ENCODE measurements around the gene GPAT2. TPM values are rescaled to one million over a fixed set of nuclear protein-coding genes. Genes with fewer than 3 reads are reported as not detected.
"Not testable (repeated sequence)": the region's sequence is repeated elsewhere in the genome, so short reads cannot be mapped to it uniquely, and the experiment has no call there.

The GPAT2 gene
- total RNA-seq, 2 donors from 2014 or later: 2.7 to 28.2 TPM

DNA sequence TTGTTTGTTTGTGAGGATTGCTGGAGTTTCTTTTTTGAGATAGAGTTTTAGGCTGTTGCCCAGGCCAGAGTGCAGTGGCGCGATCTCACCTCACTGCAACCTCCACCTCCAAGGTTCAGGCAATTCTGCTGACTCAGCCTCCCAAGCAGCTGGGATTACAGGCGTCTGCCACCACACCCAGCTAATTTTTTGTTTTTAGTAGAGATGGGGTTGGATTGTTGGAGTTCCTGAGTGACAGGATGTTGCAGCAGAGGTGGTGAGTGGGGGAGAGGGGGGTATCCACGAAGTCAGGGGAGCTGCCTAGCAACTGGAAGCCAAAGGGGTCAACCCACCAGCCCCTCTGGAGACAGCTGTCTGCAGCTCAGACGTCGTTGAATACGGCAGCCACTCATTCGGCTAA, 35.2 kb upstream of the GPAT2 start:
- ATAC-seq (replicated peaks); H3K9me3 Mint-ChIP-seq; H3K27ac Mint-ChIP-seq; H3K4me1 Mint-ChIP-seq; H3K36me3 Mint-ChIP-seq (ENCODE audit: low read depth); H3K4me3 Mint-ChIP-seq; H3K27me3 Mint-ChIP-seq: not testable (repeated sequence)

DNA sequence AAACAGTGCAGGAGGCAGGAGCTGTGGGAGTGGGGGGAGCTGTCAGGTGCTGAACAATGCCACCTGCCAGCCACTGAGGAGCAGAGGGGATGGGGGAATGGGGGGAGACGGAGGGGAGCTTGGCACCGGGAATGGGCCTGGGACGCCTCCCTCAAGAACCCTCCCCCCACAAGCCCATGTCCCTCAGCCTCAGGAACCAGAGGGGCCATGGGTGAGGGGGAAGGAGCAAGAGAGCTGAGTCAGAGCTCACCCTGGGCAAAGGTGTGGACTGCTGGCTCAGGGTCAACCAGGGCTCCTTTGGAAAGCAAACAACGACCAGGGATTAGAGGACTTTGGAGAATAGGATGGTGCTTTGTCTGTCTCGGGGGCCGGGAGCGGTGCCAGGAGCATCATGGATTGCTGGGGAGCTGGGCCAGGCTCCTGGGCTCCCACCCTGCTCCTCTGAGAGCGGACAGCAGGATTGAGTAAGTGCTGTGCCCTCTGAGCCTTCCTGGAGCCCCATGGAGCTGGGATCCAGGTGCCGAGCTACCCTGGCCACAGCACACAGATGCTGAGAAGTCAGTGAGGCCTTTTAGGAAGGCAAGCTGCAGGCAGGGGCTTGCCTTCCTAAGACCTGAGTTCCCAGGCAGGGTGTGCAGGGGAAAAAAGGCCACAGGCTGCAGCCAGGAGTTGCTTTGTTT, 33.3 kb upstream of the GPAT2 start:
- not testable (repeated sequence) for H3K9me3 Mint-ChIP-seq; ATAC-seq (replicated peaks); H3K4me3 Mint-ChIP-seq; H3K27me3 Mint-ChIP-seq; H3K4me1 Mint-ChIP-seq; H3K36me3 Mint-ChIP-seq (ENCODE audit: low read depth)
- H3K27ac Mint-ChIP-seq: peak overlapping the region; percentile 9

DNA sequence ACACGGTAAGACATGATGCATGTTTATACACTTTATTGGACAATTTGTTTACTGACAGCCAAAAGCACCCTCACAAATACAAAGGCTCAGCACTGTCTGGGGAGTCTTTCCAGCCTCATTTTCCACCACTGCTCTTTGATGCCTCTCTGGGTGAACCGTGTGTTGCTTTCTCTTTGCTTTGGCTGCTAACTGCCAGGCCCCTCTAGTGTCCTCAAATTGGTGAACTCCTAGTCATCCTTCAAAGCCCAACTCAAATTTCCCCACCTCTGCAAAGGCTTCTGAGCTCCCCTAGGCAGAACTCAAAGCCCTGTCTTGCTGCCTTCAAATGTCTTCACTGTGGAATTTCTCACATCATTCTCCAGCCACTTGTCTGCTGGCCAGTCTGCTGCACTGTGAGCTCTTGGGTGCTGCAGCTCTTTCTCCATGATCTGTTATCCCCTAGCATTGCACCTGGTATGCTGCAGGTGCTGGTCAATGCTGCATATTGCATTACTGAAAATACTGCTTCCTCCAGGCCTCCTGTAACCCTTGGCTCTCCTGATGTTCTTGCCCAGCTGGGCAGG, 32.5 kb upstream of the GPAT2 start:
- not testable (repeated sequence) for ATAC-seq (replicated peaks); H3K9me3 Mint-ChIP-seq; H3K27me3 Mint-ChIP-seq; H3K36me3 Mint-ChIP-seq (ENCODE audit: low read depth); H3K4me3 Mint-ChIP-seq; H3K4me1 Mint-ChIP-seq
- H3K27ac Mint-ChIP-seq: peak overlapping the region; percentile 9

DNA sequence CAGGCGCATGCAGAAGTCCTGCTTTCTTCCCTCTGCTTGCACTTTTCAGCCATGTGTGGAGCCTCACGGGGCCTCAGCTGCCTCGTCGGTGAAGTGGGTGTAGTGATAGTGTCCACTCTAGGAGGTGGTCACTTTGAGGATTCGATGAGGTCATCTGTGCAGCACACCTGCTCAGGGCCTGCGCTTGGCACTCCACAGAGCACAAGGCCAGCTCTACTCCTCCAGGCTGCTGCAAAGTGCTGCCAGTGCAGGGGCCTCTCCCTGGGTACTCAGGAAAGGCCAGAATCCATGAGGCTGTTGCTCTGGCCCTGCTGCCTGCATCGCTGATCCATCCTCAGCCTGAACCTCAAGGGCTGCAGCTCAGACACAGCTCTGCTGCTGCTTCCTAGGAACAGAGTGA, 31.8 kb upstream of the GPAT2 start:
- not testable (repeated sequence) for H3K36me3 Mint-ChIP-seq (ENCODE audit: low read depth); H3K4me3 Mint-ChIP-seq; H3K27ac Mint-ChIP-seq; H3K4me1 Mint-ChIP-seq; ATAC-seq (replicated peaks); H3K27me3 Mint-ChIP-seq; H3K9me3 Mint-ChIP-seq

DNA sequence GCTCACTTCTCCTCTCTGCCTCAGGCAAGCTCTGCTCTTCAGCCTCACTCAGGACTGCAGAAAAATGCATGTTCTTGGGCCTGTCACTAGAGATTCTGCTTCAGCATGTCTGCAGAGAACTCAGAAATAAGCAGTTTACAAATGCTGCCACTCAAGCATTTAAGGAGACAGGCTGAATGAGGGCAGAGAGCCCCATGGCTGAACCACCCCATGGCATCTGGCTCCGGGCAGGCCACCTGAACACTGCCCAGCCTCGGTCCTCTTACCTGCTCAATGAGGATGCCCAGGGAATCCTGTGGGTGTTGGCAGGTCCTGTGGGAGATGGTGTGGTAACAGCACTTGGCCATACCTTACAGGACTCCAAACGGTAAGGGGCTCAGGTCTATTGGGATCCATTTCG, 31.2 kb upstream of the GPAT2 start:
- ATAC-seq (replicated peaks); H3K36me3 Mint-ChIP-seq (ENCODE audit: low read depth): not testable (repeated sequence)

DNA sequence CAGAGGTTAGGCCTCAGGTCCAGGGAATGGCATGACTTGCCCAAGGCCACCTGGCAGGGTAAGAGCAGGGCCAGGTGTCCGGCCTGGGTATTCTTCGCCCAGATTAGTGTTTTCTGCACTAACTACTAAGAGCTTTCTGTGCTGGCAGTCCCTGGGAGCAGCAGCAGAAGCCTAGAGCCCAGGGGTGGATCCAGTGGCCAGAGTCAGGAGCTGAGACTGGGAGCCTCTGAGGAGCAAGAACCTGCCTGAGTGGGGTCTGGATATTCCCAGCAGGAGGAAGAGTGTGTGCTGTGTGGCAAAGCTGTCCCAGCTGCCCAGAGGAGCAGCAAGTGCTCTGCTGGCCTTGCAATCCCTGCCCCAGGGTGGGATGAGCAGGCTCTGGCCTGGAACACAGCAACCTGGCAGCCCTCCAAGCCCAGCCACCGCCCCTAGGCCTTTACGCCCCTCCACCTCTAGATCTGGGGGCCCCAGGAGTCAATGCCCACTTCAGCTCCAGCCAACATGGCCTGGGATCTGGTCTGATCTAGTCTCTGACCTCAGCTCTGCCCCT, 30.7 kb upstream of the GPAT2 start:
- H3K9me3 Mint-ChIP-seq: no peaks in the 10 kb centered on the region
- H3K36me3 Mint-ChIP-seq (ENCODE audit: low read depth): no peaks in the 10 kb centered on the region
- ATAC-seq (replicated peaks): no peak
- no peak overlapping the region for H3K27ac Mint-ChIP-seq
- no peaks in the 10 kb centered on the region for H3K27me3 Mint-ChIP-seq
- no peak overlapping the region for H3K4me3 Mint-ChIP-seq
- no peaks in the 10 kb centered on the region for H3K4me1 Mint-ChIP-seq

More for the DNA sequence above, 31.2 kb upstream of the GPAT2 start:
- not testable (repeated sequence) for H3K27me3 Mint-ChIP-seq, H3K9me3 Mint-ChIP-seq, H3K4me3 Mint-ChIP-seq, H3K4me1 Mint-ChIP-seq, H3K27ac Mint-ChIP-seq

DNA sequence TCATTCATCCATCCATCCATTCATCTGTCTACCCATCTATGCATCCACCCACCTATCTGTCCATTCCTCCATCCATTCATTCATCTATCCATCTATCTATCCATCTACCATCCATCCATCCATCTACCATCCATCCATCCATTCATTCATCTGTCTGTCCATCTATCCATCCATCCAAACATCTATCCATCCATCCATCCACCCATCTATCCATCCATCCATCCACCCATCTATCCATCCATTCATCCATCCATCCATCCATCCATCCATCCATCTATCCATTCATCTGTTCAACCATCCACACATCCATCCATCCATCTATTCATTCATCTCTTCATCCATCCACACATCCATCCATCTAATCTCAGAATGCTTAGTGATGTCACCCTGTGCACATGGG, 30.0 kb upstream of the GPAT2 start:
- H3K4me1 Mint-ChIP-seq; H3K9me3 Mint-ChIP-seq; ATAC-seq (replicated peaks): not testable (repeated sequence)

DNA sequence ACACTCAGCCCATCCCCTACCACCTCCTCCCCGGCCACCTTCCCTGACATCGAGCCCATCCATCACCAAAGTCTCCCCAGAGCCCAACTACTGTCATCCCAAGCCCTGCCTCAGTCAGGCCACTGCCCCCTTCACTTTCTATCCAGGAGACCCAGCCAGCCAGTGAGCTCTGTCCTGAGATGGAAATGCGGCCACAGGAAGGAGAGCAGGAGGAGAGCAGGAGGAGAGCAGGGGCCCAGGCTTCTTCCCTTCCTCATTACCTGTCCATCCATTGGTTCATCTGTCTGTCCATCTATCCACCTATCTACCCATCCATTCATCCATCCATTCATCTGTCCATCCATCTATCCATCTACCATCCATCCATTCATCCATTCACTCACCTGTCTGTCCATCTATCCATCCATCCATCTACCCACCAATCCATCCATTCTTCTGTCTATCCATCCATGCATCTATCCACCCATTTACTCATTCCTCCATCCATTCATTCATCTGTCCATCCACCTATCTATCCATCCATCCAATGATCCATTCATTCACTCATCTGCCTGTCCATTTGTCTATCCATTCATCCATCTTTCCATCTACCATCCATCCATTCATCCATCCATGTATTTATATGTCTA, 29.4 kb upstream of the GPAT2 start:
- H3K36me3 Mint-ChIP-seq (ENCODE audit: low read depth); H3K4me1 Mint-ChIP-seq; H3K4me3 Mint-ChIP-seq; H3K27me3 Mint-ChIP-seq; ATAC-seq (replicated peaks); H3K9me3 Mint-ChIP-seq; H3K27ac Mint-ChIP-seq: not testable (repeated sequence)

More for the DNA sequence above, 30.0 kb upstream of the GPAT2 start:
- not testable (repeated sequence) for H3K27ac Mint-ChIP-seq; H3K36me3 Mint-ChIP-seq (ENCODE audit: low read depth); H3K27me3 Mint-ChIP-seq; H3K4me3 Mint-ChIP-seq

DNA sequence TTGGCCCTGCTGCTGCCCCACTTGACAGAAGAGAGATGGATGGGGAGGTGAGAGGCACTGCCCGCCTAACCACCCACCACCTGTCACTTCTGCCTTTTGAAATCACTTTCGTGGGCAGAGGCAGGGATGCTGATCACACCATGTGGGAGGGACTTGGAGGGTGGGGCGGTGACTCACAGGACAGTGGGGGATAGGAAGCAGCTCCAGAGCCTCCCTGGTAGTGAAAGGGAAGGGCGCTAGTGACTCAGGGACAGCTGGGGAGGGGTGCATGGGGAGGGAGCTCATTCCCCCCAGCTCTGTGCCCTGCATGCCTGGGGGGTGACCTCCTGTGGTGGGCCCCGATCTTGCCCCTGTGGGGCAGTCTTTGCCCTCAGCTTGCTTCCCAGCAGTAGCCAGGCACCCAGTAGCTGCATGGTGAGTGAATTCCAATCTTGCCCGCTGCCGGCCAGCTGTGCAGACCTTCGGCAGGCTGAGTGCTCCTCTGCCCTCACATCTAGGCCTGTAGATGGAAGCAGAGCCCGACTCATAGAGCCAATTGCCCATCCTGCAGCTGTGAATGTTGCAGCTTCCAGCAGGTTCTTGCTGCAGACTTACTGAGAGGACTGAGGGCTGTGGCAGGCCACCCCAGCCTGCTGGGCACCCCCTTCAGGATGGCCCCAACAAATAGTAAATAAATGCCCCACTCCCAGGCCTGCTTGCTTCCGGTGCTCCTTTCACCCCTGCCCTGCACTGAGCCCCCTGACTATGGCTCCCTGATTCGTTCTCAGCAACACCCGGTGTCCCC, 28.6 kb upstream of the GPAT2 start:
- not testable (repeated sequence) for H3K36me3 Mint-ChIP-seq (ENCODE audit: low read depth); H3K27me3 Mint-ChIP-seq; H3K4me3 Mint-ChIP-seq; H3K4me1 Mint-ChIP-seq; H3K9me3 Mint-ChIP-seq; H3K27ac Mint-ChIP-seq
- peak; percentile 94 for ATAC-seq (replicated peaks)

DNA sequence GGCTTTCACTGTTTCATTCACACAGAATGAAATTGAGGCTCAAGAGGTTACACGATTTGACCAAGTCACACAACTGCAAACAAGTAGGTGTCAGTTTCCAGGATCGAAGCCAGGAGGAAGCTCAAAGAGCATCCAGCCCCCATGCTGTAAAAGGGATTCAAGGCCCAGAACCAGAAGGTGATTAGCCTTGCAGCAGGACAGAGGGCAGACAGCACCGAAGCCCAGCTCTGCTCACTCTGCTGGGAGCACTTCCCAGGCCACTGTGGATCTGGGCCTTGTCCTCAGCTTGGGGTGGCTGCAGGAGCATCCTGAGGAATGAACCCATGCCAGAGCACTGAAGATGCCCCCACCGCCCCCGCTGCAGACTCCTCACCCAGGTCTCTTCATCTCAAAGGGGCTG, 27.8 kb upstream of the GPAT2 start:
- not testable (repeated sequence) for H3K4me1 Mint-ChIP-seq; H3K27me3 Mint-ChIP-seq; ATAC-seq (replicated peaks); H3K27ac Mint-ChIP-seq; H3K4me3 Mint-ChIP-seq; H3K36me3 Mint-ChIP-seq (ENCODE audit: low read depth); H3K9me3 Mint-ChIP-seq

DNA sequence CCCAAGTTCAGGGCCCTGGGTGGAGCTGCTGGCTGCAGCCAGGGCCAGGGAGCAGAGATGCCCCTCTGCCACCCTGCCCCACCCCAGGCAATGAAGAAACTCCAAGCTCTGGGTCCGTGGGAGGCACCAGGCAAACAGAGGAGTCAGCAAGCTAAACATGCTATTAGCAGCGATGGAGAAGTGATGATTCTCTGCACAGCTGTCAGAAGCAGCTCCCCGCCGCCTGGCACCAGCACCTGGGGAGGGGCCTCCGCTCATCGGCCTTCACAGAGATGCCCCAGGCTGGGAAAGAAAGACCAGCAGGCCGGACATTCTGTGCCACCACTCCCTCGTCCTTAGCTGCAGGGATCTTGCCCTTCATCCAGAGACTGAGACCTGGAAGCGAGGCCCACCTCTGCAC, 27.2 kb upstream of the GPAT2 start:
- not testable (repeated sequence) for H3K27ac Mint-ChIP-seq; H3K9me3 Mint-ChIP-seq; H3K4me1 Mint-ChIP-seq; ATAC-seq (replicated peaks); H3K4me3 Mint-ChIP-seq; H3K27me3 Mint-ChIP-seq; H3K36me3 Mint-ChIP-seq (ENCODE audit: low read depth)

DNA sequence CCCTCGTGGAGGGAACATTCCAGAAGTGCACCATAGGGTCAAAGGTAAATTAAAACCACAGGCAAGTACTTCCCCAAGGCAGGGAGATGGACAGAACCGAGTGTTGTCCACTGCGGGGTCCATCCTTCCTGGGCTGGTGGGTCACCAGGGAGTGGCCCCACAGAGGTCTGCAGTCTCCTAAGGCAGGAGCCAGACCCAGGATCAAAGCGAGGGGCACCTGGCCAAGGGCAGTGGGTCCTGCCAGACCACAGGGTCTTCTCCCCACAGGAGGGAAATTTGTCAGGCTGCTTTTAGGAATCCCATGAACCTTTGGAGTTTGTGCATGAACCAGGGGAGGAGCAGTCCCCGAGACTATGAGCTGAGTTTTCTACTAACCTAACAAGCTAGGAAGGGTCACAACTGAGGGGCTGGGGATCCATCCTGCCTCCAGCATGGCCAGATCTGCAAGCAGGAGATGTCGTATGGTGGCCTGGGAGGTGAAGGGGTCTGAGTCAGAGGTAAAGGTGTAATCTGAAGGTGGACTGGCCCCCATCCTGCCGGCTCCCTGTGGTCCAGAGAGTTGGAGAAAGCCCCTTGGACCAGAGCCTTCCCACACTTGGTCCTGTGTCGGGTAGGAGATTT, 26.6 kb upstream of the GPAT2 start:
- H3K36me3 Mint-ChIP-seq (ENCODE audit: low read depth); H3K4me1 Mint-ChIP-seq; H3K9me3 Mint-ChIP-seq; ATAC-seq (replicated peaks); H3K27me3 Mint-ChIP-seq; H3K4me3 Mint-ChIP-seq: not testable (repeated sequence)
- peak overlapping the region; percentile 49 for H3K27ac Mint-ChIP-seq

DNA sequence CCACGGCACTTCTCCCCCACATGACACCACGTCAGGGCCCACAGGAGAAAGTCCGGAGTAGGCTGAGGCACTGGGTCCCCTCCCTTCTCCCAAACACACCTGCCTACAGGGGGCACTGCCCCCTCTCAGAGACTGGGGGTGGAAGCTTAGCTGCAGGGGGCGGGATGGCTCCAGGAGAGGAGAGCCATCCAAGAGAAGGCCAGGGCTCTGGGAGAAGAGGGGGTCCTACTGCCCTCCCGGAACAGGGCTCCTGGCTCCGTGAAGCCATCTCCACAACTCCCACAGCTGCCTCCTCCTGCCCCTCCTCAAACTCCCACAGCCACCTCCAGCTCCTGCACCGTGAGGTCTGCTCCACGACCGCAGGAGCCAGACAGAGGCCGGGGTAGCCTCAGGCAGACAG, 25.6 kb upstream of the GPAT2 start:
- ATAC-seq (replicated peaks); H3K36me3 Mint-ChIP-seq (ENCODE audit: low read depth); H3K4me1 Mint-ChIP-seq; H3K27me3 Mint-ChIP-seq; H3K9me3 Mint-ChIP-seq; H3K4me3 Mint-ChIP-seq; H3K27ac Mint-ChIP-seq: not testable (repeated sequence)

DNA sequence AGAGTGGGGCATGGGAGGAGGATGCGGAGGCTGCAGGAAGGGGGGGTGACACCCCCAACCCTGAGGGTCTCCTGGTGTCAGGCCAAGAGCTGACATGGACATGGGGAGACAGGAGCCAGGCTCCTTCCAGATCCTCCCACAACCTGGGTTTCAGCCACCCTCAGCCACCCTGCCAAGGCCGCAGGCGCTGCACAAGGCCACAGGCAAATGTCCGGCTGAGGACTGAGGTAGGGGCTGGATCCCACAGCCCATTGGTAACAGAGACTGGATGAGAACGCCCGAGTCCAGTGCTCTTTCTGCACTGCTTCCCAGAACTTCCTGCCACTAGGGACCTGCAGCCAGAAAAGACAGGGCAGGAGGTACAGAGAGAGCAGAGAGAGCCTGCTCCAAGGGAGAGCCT, 24.7 kb upstream of the GPAT2 start:
- not testable (repeated sequence) for H3K27me3 Mint-ChIP-seq; H3K4me1 Mint-ChIP-seq; H3K4me3 Mint-ChIP-seq; H3K27ac Mint-ChIP-seq; H3K9me3 Mint-ChIP-seq; H3K36me3 Mint-ChIP-seq (ENCODE audit: low read depth); ATAC-seq (replicated peaks)

Measured in activated T-helper 17 cell treated with anti-CD3 and anti-CD28 coated beads, Interleukin-2, amount 50 U/mL, for 72 hours (primary cell).